K562 (cell line): ENCODE measurements around the gene COL1A1. TPM values are rescaled to one million over a fixed set of nuclear protein-coding genes. Genes with fewer than 3 reads are reported as not detected.

Source experiments
- ZNF586 ChIP-seq: fragments of 450-650 bp; formaldehyde crosslinking; conservative IDR thresholded peaks from 2 replicates; pipeline ENCODE4 v1.4.0; 2020; ENCODE audit warnings: mild to moderate bottlenecking, moderate library complexity
- polyA plus RNA-seq, 8 experiments: library from polyadenylated mRNA; depleted of rRNA in 4 of 8; stranded (reverse) in 5 of 8; unstranded in 3 of 8; fragments of >200 nt; fragmentation: Nextera tagmentation in 2 of 8; fragmentation: Illumina TruSeq in 1 of 8; extraction: Ambion mirVana in 2 of 8; extraction: Trizol in 1 of 8; gene quantifications; 2 replicates each; pipeline versions ENCODE4 v1.2.1 to v1.2.3, GENCODE V29; 2011 to 2014; ENCODE audit warnings: inconsistent platforms in 1 of 8, missing spikeins in 1 of 8
- total RNA-seq, 7 experiments: library from RNA; depleted of rRNA in 6 of 7; stranded (reverse); fragments of >200 nt in 6 of 7; fragmentation: Illumina TruSeq in 2 of 7; extraction: Trizol in 2 of 7; gene quantifications; 2 replicates each; pipeline versions ENCODE4 v1.2.1 to v1.2.3, GENCODE V29; 2011 to 2021; ENCODE audit warnings: low replicate concordance in 1 of 7
- TF ChIP-seq, protein P1 (sequence below): fragments of 150-350 bp; IDR thresholded peaks from 2 replicates; pipeline ENCODE4 v1.6.1; 2014; ENCODE audit warnings: low read depth, mild to moderate bottlenecking, low read length, borderline replicate concordance
- TF ChIP-seq, protein P2 (sequence below): fragments of 200-600 bp; sonication (generic); IDR thresholded peaks from one replicate; pipeline ENCODE4 v1.6.1; 2012; ENCODE audit warnings: mild to moderate bottlenecking, low read depth, low read length, inconsistent platforms
- TF ChIP-seq, protein P3 (sequence below), 2 experiments: fragments of 450-650 bp in 1 of 2; IDR thresholded peaks; 2 replicates each; pipeline ENCODE4 v1.6.1; 2011 to 2017; ENCODE audit warnings: low read depth in 2 of 2, antibody characterized with exemption in 1 of 2, borderline replicate concordance in 1 of 2, low read length in 1 of 2, mild to moderate bottlenecking in 1 of 2, mixed read lengths in 1 of 2; ENCODE audit not compliant: control insufficient read depth in 1 of 2

Gene COL1A1
- total and polyA plus RNA-seq, 9 of the 15 experiments (the other 6 are each of a cell fraction or from before 2014, with no cell fraction given) = 0.04 to 3.4 (median 0.18) TPM

DNA sequence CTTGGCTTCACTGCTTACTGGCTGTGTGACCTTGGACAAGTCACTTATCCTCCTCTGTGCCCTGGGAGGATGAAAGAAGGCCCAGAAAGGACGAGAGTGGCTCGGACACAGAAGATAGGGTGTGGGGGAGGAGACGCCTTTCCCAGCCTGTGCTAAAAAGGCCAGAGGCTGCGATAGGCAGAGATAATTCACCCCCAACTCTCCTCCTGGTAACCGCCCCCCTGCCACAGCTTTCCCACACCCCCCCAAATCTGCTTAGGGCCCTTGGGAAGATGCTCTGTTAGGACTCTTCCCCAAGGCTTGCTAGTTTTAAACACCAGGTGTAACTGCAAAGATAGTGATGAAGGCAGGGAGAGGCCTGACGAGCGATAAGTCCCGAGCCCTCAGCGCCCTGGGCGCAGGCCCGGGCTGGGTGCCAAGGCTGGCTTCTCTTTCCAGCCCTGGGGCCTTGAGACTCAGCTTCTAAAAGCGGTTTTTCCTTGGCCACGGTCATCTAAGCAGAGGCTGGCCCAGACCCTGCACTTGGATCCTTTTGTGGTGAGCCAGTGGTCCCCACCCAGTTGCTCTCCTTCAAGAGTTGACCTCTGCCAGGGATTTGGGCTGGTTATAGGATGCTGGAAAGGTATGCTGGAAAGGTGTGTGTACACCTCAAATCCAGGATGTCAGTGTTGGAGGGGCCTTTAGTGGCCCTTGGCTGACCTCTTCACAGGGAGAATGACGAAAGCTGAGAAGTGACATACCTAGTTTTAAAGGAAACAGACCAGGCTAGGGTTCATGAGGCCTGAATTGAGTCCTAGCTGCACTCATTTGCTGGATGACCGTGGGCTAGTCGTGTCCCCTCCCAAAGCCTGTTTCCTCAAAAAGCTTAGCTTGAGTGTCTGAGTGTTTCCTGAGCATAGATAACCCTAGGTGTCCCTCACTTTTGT lies 47.5 kb downstream of the COL1A1 start (continued):
- TF ChIP-seq, protein P1, sequence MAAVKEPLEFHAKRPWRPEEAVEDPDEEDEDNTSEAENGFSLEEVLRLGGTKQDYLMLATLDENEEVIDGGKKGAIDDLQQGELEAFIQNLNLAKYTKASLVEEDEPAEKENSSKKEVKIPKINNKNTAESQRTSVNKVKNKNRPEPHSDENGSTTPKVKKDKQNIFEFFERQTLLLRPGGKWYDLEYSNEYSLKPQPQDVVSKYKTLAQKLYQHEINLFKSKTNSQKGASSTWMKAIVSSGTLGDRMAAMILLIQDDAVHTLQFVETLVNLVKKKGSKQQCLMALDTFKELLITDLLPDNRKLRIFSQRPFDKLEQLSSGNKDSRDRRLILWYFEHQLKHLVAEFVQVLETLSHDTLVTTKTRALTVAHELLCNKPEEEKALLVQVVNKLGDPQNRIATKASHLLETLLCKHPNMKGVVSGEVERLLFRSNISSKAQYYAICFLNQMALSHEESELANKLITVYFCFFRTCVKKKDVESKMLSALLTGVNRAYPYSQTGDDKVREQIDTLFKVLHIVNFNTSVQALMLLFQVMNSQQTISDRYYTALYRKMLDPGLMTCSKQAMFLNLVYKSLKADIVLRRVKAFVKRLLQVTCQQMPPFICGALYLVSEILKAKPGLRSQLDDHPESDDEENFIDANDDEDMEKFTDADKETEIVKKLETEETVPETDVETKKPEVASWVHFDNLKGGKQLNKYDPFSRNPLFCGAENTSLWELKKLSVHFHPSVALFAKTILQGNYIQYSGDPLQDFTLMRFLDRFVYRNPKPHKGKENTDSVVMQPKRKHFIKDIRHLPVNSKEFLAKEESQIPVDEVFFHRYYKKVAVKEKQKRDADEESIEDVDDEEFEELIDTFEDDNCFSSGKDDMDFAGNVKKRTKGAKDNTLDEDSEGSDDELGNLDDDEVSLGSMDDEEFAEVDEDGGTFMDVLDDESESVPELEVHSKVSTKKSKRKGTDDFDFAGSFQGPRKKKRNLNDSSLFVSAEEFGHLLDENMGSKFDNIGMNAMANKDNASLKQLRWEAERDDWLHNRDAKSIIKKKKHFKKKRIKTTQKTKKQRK = no peak
- TF ChIP-seq ZNF586 (CRISPR knock-in tag) = no peak
- TF ChIP-seq, protein P2, sequence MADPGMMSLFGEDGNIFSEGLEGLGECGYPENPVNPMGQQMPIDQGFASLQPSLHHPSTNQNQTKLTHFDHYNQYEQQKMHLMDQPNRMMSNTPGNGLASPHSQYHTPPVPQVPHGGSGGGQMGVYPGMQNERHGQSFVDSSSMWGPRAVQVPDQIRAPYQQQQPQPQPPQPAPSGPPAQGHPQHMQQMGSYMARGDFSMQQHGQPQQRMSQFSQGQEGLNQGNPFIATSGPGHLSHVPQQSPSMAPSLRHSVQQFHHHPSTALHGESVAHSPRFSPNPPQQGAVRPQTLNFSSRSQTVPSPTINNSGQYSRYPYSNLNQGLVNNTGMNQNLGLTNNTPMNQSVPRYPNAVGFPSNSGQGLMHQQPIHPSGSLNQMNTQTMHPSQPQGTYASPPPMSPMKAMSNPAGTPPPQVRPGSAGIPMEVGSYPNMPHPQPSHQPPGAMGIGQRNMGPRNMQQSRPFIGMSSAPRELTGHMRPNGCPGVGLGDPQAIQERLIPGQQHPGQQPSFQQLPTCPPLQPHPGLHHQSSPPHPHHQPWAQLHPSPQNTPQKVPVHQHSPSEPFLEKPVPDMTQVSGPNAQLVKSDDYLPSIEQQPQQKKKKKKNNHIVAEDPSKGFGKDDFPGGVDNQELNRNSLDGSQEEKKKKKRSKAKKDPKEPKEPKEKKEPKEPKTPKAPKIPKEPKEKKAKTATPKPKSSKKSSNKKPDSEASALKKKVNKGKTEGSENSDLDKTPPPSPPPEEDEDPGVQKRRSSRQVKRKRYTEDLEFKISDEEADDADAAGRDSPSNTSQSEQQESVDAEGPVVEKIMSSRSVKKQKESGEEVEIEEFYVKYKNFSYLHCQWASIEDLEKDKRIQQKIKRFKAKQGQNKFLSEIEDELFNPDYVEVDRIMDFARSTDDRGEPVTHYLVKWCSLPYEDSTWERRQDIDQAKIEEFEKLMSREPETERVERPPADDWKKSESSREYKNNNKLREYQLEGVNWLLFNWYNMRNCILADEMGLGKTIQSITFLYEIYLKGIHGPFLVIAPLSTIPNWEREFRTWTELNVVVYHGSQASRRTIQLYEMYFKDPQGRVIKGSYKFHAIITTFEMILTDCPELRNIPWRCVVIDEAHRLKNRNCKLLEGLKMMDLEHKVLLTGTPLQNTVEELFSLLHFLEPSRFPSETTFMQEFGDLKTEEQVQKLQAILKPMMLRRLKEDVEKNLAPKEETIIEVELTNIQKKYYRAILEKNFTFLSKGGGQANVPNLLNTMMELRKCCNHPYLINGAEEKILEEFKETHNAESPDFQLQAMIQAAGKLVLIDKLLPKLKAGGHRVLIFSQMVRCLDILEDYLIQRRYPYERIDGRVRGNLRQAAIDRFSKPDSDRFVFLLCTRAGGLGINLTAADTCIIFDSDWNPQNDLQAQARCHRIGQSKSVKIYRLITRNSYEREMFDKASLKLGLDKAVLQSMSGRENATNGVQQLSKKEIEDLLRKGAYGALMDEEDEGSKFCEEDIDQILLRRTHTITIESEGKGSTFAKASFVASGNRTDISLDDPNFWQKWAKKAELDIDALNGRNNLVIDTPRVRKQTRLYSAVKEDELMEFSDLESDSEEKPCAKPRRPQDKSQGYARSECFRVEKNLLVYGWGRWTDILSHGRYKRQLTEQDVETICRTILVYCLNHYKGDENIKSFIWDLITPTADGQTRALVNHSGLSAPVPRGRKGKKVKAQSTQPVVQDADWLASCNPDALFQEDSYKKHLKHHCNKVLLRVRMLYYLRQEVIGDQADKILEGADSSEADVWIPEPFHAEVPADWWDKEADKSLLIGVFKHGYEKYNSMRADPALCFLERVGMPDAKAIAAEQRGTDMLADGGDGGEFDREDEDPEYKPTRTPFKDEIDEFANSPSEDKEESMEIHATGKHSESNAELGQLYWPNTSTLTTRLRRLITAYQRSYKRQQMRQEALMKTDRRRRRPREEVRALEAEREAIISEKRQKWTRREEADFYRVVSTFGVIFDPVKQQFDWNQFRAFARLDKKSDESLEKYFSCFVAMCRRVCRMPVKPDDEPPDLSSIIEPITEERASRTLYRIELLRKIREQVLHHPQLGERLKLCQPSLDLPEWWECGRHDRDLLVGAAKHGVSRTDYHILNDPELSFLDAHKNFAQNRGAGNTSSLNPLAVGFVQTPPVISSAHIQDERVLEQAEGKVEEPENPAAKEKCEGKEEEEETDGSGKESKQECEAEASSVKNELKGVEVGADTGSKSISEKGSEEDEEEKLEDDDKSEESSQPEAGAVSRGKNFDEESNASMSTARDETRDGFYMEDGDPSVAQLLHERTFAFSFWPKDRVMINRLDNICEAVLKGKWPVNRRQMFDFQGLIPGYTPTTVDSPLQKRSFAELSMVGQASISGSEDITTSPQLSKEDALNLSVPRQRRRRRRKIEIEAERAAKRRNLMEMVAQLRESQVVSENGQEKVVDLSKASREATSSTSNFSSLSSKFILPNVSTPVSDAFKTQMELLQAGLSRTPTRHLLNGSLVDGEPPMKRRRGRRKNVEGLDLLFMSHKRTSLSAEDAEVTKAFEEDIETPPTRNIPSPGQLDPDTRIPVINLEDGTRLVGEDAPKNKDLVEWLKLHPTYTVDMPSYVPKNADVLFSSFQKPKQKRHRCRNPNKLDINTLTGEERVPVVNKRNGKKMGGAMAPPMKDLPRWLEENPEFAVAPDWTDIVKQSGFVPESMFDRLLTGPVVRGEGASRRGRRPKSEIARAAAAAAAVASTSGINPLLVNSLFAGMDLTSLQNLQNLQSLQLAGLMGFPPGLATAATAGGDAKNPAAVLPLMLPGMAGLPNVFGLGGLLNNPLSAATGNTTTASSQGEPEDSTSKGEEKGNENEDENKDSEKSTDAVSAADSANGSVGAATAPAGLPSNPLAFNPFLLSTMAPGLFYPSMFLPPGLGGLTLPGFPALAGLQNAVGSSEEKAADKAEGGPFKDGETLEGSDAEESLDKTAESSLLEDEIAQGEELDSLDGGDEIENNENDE = no peak
- TF ChIP-seq, protein P3, sequence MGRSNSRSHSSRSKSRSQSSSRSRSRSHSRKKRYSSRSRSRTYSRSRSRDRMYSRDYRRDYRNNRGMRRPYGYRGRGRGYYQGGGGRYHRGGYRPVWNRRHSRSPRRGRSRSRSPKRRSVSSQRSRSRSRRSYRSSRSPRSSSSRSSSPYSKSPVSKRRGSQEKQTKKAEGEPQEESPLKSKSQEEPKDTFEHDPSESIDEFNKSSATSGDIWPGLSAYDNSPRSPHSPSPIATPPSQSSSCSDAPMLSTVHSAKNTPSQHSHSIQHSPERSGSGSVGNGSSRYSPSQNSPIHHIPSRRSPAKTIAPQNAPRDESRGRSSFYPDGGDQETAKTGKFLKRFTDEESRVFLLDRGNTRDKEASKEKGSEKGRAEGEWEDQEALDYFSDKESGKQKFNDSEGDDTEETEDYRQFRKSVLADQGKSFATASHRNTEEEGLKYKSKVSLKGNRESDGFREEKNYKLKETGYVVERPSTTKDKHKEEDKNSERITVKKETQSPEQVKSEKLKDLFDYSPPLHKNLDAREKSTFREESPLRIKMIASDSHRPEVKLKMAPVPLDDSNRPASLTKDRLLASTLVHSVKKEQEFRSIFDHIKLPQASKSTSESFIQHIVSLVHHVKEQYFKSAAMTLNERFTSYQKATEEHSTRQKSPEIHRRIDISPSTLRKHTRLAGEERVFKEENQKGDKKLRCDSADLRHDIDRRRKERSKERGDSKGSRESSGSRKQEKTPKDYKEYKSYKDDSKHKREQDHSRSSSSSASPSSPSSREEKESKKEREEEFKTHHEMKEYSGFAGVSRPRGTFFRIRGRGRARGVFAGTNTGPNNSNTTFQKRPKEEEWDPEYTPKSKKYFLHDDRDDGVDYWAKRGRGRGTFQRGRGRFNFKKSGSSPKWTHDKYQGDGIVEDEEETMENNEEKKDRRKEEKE (IDR thresholded peaks at IDR 0.05; ENCODE audit: borderline replicate concordance in 1 of 2, control insufficient read depth in 1 of 2, low read depth in 2 of 2, low read length in 1 of 2) = no peak
